Epithelial cell of esophagus (primary cell): ENCODE data around the gene SLC37A1.

Experiments
- DNase-seq: peaks from one replicate; pipeline ENCODE4 v3.0.0; 2010; ENCODE audit warnings: low read depth
- H3K4me3 ChIP-seq: 2 replicates; pipeline ENCODE4 v1.5.1; 2011; ENCODE audit warnings: mild to moderate bottlenecking, low read length, control low read depth
- TF ChIP-seq, protein P1 (sequence below): IDR thresholded peaks from 2 replicates; pipeline ENCODE4 v1.5.1; 2011; ENCODE audit warnings: low read depth, mild to moderate bottlenecking, low read length, control low read depth, inconsistent platforms; ENCODE audit not compliant: insufficient read depth; ENCODE audit errors: missing control alignments

The SLC37A1 gene

DNA sequence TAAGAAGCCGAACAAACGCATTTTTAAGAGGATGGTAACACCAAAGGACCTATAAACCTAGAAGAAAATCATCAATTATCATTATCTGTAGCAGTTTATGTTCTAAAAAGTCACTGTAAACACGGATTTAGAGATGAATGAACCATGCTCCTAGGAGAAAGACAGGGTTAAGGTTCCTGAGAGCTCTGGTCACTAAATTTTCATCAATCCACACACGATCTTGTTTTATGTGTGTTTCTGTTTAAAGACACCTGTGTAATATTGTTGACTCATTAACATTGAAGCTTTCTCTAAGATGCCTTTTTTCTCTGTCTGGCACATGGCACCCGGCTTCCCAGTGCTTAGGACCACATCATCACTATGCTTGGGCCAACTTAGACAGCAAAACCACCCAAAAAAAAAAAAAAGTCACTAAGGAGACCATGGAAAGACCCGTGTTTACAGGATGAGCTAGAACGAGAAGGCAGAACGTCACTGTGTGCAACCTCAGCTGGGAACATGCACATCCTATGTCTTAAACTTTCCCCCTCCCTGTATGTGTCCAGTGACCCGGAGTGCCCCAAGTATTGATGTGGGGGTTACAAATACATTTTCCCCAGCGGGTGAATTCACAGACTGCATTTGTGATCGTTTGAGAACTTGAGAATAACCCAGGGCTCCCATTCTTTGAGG, 84.0 kb downstream of the SLC37A1 start:
- H3K4me3 ChIP-seq: no peak overlapping the region
- TF ChIP-seq, protein P1, sequence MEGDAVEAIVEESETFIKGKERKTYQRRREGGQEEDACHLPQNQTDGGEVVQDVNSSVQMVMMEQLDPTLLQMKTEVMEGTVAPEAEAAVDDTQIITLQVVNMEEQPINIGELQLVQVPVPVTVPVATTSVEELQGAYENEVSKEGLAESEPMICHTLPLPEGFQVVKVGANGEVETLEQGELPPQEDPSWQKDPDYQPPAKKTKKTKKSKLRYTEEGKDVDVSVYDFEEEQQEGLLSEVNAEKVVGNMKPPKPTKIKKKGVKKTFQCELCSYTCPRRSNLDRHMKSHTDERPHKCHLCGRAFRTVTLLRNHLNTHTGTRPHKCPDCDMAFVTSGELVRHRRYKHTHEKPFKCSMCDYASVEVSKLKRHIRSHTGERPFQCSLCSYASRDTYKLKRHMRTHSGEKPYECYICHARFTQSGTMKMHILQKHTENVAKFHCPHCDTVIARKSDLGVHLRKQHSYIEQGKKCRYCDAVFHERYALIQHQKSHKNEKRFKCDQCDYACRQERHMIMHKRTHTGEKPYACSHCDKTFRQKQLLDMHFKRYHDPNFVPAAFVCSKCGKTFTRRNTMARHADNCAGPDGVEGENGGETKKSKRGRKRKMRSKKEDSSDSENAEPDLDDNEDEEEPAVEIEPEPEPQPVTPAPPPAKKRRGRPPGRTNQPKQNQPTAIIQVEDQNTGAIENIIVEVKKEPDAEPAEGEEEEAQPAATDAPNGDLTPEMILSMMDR: no peak
- DNase-seq: no peak

DNA sequence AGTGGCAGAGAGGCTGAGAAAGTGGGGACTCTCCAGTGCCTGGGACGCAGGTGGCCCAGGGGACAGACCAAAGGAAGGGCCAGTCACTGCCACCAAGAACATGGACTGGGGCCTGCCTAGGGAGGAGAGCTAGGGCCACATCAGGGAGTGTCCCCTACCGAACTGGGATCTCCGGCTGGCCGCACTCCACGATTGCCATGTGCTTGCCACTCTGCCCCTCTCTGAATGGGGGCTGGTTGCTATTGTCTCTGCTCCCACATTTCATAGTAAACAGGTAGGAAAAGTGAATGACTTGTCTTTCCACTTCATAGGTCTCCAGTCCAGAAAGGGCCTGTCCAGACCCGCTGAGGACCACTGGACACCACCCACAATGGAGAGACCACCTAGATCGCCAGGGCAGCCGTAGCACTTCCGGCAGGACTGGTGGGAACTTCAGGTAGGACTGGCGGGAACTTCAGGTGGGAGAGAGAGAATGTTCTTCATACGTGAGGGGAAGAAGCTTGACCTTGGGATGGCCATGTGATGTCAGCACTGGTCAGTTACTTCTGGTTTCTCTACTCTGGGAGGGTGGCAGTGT, 84.6 kb downstream of the SLC37A1 start:
- TF ChIP-seq, protein P1: no peak
- no peak for DNase-seq

GRCh38 chr21:42599486-42599885, 85.8 kb downstream of the SLC37A1 start:
- H3K4me3 ChIP-seq: no peak overlapping the region
- no peak for DNase-seq
- TF ChIP-seq, protein P1: no peak

More for the DNA sequence above, 84.6 kb downstream of the SLC37A1 start:
- no peak overlapping the region for H3K4me3 ChIP-seq

- no peak overlapping the region for H3K4me3 ChIP-seq
- TF ChIP-seq, protein P1: no peak
- no peak for DNase-seq
Measured at GRCh38 chr21:42599962-42600361, 86.3 kb downstream of the SLC37A1 start.

DNA sequence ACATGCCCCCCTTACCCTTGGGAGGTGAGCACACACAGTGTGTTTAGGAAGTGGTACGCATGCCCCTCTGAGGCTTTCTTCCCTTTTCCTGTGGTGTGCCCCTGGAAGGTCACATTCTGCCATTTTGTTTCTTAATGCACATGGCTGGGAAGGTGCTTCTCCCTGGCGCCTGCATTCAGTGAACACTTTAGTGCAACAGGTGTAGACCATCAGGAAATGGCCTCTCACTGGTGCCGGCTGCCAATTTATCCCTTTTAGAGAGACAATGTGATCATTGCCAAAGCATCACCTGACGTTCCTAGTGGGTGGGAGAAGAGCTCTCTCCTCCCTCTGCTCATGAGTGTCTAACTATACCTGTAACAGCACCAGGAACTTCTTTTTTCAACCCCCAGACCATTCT, 88.0 kb downstream of the SLC37A1 start:
- TF ChIP-seq, protein P1: no peak
- H3K4me3 ChIP-seq: no peak overlapping the region
- DNase-seq: no peak

GRCh38 chr21:42607102-42607501, 93.5 kb downstream of the SLC37A1 start:
- no peak overlapping the region for H3K4me3 ChIP-seq
- DNase-seq: no peak
- TF ChIP-seq, protein P1: no peak
